AG04449 (cell line): ENCODE data around the gene TTLL13.

Experiments used
- CTCF ChIA-PET: fragments of 350-600 bp; formaldehyde crosslinking; extraction: SDS; loops from one replicate; lab custom pipeline; 2021; ENCODE audit warnings: antibody characterized with exemption; lab: Yijun Ruan, JAX
- POLR2A ChIA-PET: fragments of 400-600, 350-600 bp; formaldehyde crosslinking; extraction: SDS; loops from one replicate; lab custom pipeline; 2020; ENCODE audit warnings: antibody characterized with exemption, inconsistent platforms; lab: Yijun Ruan, JAX
- DNase-seq: peaks from one replicate; pipeline ENCODE4 v3.0.0-alpha.2; 2010; ENCODE audit warnings: low read depth, low spot score
- H3K4me3 ChIP-seq: 2 replicates; pipeline ENCODE4 v1.5.1; 2011; ENCODE audit warnings: low read depth, mild to moderate bottlenecking, control low read depth, low read length
- TF ChIP-seq, protein P1 (sequence below): IDR thresholded peaks from one replicate; pipeline ENCODE4 v1.5.1; 2011; ENCODE audit warnings: mild to moderate bottlenecking, moderate library complexity, low read length, control low read depth, inconsistent platforms; ENCODE audit not compliant: insufficient read depth; ENCODE audit errors: missing control alignments

Gene TTLL13

DNA sequence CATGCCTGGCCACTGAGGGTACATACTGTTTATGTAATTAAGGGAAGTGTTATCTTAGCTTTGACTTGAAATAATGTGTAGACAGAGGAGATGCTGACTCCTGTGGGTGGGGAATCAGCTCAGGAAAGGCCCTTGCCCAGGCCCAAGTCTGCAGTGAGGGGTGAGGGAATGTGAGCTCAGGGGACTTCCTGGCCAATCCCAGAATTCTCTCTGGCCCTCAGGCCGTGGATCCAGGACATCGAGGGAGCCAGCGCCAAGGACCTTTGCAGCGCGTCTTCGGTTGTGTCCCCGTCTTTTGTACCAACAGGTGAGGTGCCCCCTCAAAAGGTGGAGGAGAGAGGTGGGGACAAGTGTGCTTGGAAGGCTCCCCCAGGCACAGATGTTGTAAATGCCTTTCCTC lies 22.0 kb upstream of the TTLL13 start:
- H3K4me3 ChIP-seq, result no peak overlapping the region
- CTCF ChIA-PET, result interaction anchor here (0.9 to 1.7 kb wide), 2 partner anchors 10 to 13 kb away, joined by 3 to 10 read pairs; no protein-coding TSS in a partner anchor
- DNase-seq, result no peak
- TF ChIP-seq, protein P1, sequence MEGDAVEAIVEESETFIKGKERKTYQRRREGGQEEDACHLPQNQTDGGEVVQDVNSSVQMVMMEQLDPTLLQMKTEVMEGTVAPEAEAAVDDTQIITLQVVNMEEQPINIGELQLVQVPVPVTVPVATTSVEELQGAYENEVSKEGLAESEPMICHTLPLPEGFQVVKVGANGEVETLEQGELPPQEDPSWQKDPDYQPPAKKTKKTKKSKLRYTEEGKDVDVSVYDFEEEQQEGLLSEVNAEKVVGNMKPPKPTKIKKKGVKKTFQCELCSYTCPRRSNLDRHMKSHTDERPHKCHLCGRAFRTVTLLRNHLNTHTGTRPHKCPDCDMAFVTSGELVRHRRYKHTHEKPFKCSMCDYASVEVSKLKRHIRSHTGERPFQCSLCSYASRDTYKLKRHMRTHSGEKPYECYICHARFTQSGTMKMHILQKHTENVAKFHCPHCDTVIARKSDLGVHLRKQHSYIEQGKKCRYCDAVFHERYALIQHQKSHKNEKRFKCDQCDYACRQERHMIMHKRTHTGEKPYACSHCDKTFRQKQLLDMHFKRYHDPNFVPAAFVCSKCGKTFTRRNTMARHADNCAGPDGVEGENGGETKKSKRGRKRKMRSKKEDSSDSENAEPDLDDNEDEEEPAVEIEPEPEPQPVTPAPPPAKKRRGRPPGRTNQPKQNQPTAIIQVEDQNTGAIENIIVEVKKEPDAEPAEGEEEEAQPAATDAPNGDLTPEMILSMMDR, result no peak
- POLR2A ChIA-PET, result no interaction called here

DNA sequence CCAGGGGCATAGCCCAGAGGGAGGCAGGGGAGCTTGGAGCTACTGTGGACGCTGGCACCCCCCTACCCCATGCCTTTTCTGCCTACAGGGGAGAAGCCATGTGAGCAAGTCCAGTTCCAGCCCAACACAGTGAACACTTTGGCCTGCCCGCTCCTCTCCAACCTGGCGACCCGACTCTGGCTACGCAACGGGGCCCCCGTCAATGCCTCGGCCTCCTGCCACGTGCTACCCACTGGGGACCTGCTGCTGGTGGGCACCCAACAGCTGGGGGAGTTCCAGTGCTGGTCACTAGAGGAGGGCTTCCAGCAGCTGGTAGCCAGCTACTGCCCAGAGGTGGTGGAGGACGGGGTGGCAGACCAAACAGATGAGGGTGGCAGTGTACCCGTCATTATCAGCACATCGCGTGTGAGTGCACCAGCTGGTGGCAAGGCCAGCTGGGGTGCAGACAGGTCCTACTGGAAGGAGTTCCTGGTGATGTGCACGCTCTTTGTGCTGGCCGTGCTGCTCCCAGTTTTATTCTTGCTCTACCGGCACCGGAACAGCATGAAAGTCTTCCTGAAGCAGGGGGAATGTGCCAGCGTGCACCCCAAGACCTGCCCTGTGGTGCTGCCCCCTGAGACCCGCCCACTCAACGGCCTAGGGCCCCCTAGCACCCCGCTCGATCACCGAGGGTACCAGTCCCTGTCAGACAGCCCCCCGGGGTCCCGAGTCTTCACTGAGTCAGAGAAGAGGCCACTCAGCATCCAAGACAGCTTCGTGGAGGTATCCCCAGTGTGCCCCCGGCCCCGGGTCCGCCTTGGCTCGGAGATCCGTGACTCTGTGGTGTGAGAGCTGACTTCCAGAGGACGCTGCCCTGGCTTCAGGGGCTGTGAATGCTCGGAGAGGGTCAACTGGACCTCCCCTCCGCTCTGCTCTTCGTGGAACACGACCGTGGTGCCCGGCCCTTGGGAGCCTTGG lies 21.3 kb upstream of the TTLL13 start:
- TF ChIP-seq, protein P1, result no peak
- CTCF ChIA-PET, result interaction anchor here (0.9 to 1.7 kb wide), 2 partner anchors 10 to 13 kb away, joined by 3 to 10 read pairs; no protein-coding TSS in a partner anchor
- DNase-seq, result no peak
- POLR2A ChIA-PET, result no interaction called here
- no peak overlapping the region for H3K4me3 ChIP-seq

DNA sequence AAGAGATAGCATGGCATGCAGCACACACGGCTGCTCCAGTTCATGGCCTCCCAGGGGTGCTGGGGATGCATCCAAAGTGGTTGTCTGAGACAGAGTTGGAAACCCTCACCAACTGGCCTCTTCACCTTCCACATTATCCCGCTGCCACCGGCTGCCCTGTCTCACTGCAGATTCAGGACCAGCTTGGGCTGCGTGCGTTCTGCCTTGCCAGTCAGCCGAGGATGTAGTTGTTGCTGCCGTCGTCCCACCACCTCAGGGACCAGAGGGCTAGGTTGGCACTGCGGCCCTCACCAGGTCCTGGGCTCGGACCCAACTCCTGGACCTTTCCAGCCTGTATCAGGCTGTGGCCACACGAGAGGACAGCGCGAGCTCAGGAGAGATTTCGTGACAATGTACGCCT lies 20.4 kb upstream of the TTLL13 start:
- no peak overlapping the region for H3K4me3 ChIP-seq
- TF ChIP-seq, protein P1, result no peak
- CTCF ChIA-PET, result no interaction called here
- POLR2A ChIA-PET, result no interaction called here
- no peak for DNase-seq

DNA sequence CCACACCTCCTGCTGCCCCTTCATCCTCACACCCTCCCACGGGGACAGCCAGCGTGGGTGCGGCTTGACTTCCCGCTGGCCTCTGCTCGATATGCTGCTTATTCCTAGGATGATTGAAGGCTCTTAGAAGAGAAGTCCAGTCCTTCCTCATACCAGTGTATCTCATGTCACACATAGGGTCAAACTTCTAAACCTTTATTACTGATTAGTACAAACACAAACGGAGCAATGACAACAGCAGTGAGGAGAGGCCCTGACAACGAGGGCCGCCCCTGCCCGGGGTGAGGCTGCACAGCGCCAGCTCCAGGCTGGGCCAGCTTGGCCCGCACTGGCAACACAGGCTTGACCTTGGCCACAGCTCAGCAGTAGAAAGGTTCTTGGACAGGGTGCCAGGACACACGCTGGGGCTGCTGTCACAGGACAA lies 19.3 kb upstream of the TTLL13 start:
- CTCF ChIA-PET, result interaction anchor here (4.7 kb wide), 1 partner anchor 8 kb away, joined by 59 read pairs; no protein-coding TSS in a partner anchor
- TF ChIP-seq, protein P1, result no peak
- DNase-seq, result no peak
- POLR2A ChIA-PET, result no interaction called here
- H3K4me3 ChIP-seq, result no peak overlapping the region

DNA sequence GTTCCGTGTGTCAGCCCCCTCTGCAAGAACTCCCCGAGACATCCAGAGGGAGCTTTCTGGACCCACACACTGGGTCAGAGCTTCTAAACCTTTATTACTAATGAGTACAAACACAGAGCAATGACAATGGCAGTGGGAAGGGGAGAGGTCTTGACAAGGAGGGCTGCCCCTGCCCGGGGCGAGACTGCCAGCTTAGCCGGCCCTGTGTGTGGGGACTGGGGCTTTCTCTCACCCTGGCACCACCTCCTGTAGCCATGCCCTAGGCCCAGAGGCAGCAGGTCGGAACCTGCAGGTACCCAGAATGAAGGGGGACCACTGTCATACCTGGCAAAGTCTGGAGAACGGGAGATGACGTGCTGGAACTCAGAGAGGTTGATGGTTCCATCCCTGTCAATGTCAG lies 18.7 kb upstream of the TTLL13 start:
- no peak overlapping the region for H3K4me3 ChIP-seq
- no peak for DNase-seq
- ChIA-PET POLR2A (no interaction called here), CTCF (interaction anchor here (0.7 to 4.7 kb wide), 2 partner anchors 9 to 14 kb away, joined by 3 to 59 read pairs; no protein-coding TSS in a partner anchor)
- TF ChIP-seq, protein P1, result no peak
